ENCODE measurements around the gene NRL. TPM values are rescaled to one million over a fixed set of nuclear protein-coding genes. Genes with fewer than 3 reads are reported as not detected.
A peak's percentile ranks its signal among the peaks of the same experiment; 100 is the strongest.

NRL gene
- total RNA-seq, 2 donors from 2014 or later: 4.3 to 4.7 TPM

- H3K9me3 ChIP-seq: no peaks in the 10 kb centered on the region
- 87% methylated on average over 12 of the region's 12 CpGs for WGBS
- no peak overlapping the region for H3K27ac ChIP-seq
- no peaks in the 10 kb centered on the region for H3K36me3 ChIP-seq
- no peak for DNase-seq (ENCODE audit: low spot score)
- H3K27me3 ChIP-seq (replicated peaks; ENCODE audit: insufficient read depth): no peaks in the 10 kb centered on the region
- H3K4me3 ChIP-seq: no peak overlapping the region
- TF ChIP-seq POLR2AphosphoS5 (IDR thresholded peaks at IDR 0.05): no peak
- TF ChIP-seq CTCF (IDR thresholded peaks at IDR 0.05): no peak
- no peak for TF ChIP-seq POLR2A (IDR thresholded peaks at IDR 0.05)
- intact Hi-C loops (cut with DNase I): no loop called here
- no peaks in the 10 kb centered on the region for H3K4me1 ChIP-seq (replicated peaks)
Measured at GRCh38 chr14:24067133-24068082, 47.3 kb downstream of the NRL start.

GRCh38 chr14:24066496-24067132, 48.1 kb downstream of the NRL start:
- no peaks in the 10 kb centered on the region for H3K27me3 ChIP-seq (replicated peaks; ENCODE audit: insufficient read depth)
- 74% methylated on average over 8 of the region's 8 CpGs for WGBS
- H3K4me1 ChIP-seq (replicated peaks): no peaks in the 10 kb centered on the region
- no peak for DNase-seq (ENCODE audit: low spot score)
- H3K4me3 ChIP-seq: no peak overlapping the region
- intact Hi-C loops (cut with DNase I): no loop called here
- H3K9me3 ChIP-seq: no peaks in the 10 kb centered on the region
- TF ChIP-seq POLR2AphosphoS5 (IDR thresholded peaks at IDR 0.05) (peak; percentile 7), CTCF (IDR thresholded peaks at IDR 0.05) (no peak), POLR2A (IDR thresholded peaks at IDR 0.05) (no peak)
- no peaks in the 10 kb centered on the region for H3K36me3 ChIP-seq
- H3K27ac ChIP-seq: no peak overlapping the region

- DNase-seq (ENCODE audit: low spot score): no peak
- Histone ChIP-seq H3K27me3 (replicated peaks; ENCODE audit: insufficient read depth) (no peaks in the 10 kb centered on the region), H3K9me3 (no peaks in the 10 kb centered on the region), H3K27ac (no peak overlapping the region), H3K4me1 (replicated peaks) (no peaks in the 10 kb centered on the region), H3K4me3 (no peak overlapping the region), H3K36me3 (no peaks in the 10 kb centered on the region)
- TF ChIP-seq POLR2A (IDR thresholded peaks at IDR 0.05) (no peak), CTCF (IDR thresholded peaks at IDR 0.05) (no peak), POLR2AphosphoS5 (IDR thresholded peaks at IDR 0.05) (no peak)
- intact Hi-C loops (cut with DNase I): no loop called here
- WGBS: 84% methylated on average over 8 of the region's 8 CpGs
Measured at GRCh38 chr14:24065408-24065807, 49.3 kb downstream of the NRL start.

GRCh38 chr14:24064856-24065255, 49.9 kb downstream of the NRL start:
- no peak for TF ChIP-seq POLR2A (IDR thresholded peaks at IDR 0.05)
- TF ChIP-seq CTCF (IDR thresholded peaks at IDR 0.05): no peak
- no peak for TF ChIP-seq POLR2AphosphoS5 (IDR thresholded peaks at IDR 0.05)
- H3K27ac ChIP-seq: no peak overlapping the region

More at GRCh38 chr14:24064856-24065255, 49.9 kb downstream of the NRL start:
- intact Hi-C loops (cut with DNase I): no loop called here
- H3K4me1 ChIP-seq (replicated peaks): no peaks in the 10 kb centered on the region
- H3K9me3 ChIP-seq: no peaks in the 10 kb centered on the region
- 93% methylated on average over 14 of the region's 15 CpGs for WGBS
- H3K36me3 ChIP-seq: no peaks in the 10 kb centered on the region
- H3K27me3 ChIP-seq (replicated peaks; ENCODE audit: insufficient read depth): no peaks in the 10 kb centered on the region
- no peak for DNase-seq (ENCODE audit: low spot score)
- no peak overlapping the region for H3K4me3 ChIP-seq
